Measurements from ENCODE around the gene SLC7A11.

- TF ChIP-seq CTCF (IDR thresholded peaks at IDR 0.05 in 2 of 3, conservative IDR thresholded peaks at IDR 0.05 in 1 of 3; ENCODE audit: control insufficient read depth in 2 of 3, extremely low read depth in 1 of 3, insufficient read depth in 1 of 3, low read depth in 3 of 3, low read length in 3 of 3) (no peak), ESRRA (IDR thresholded peaks at IDR 0.05; ENCODE audit: low read length) (no peak), MAX (IDR thresholded peaks at IDR 0.05; ENCODE audit: low read depth, low read length) (no peak), SIX5 (IDR thresholded peaks at IDR 0.05; ENCODE audit: low read depth, low read length, severe bottlenecking) (no peak), PRDM15 (CRISPR knock-in tag; IDR thresholded peaks at IDR 0.05) (no peak), NKRF (conservative IDR thresholded peaks at IDR 0.05) (no peak), ZZZ3 (IDR thresholded peaks at IDR 0.05; ENCODE audit: control insufficient read depth, insufficient read length, low read depth) (no peak), EP300 (IDR thresholded peaks at IDR 0.05; ENCODE audit: borderline replicate concordance in 1 of 2, control insufficient read depth in 1 of 2, low read depth in 2 of 2, low read length in 2 of 2) (no peak), BMI1 (IDR thresholded peaks at IDR 0.05; ENCODE audit: borderline replicate concordance) (no peak), SREBF2 (IDR thresholded peaks at IDR 0.05; ENCODE audit: low read length) (no peak), MLLT1 (IDR thresholded peaks at IDR 0.05) (no peak), ZBTB33 (IDR thresholded peaks at IDR 0.05) (no peak)
Measured at GRCh38 chr4:138216272-138216867, 25.8 kb downstream of the SLC7A11 start.
